K562 (cell line): Measurements from ENCODE around the gene CTBP2.

Experiments
- AFF4 ChIP-seq: sonication (generic); formaldehyde crosslinking; IDR thresholded peaks from 2 replicates; pipeline ENCODE4 v1.8.0; 2023; ENCODE audit warnings: mild to moderate bottlenecking, missing genetic modification reagents
- CBX5 ChIP-seq: IDR thresholded peaks from 2 replicates; pipeline ENCODE4 v1.6.1; 2014; ENCODE audit warnings: low read depth, borderline replicate concordance
- CEBPB ChIP-seq: fragments of 450-650 bp; IDR thresholded peaks from 2 replicates; pipeline ENCODE4 v1.6.1; 2016; ENCODE audit warnings: missing genetic modification characterization, missing compliant biosample characterization
- CGGBP1 ChIP-seq: fragments of 250-450 bp; sonication (Bioruptor Pico); IDR thresholded peaks from 2 replicates; pipeline ENCODE4 v1.9.0; 2021; ENCODE audit warnings: mild to moderate bottlenecking
- RNF2 ChIP-seq: sonication (generic); IDR thresholded peaks from 2 replicates; pipeline ENCODE4 v1.6.1; 2016
- STAT5B ChIP-seq: fragments of 250-450 bp; sonication (Bioruptor Pico); IDR thresholded peaks from 2 replicates; pipeline ENCODE4 v1.8.0; 2021; ENCODE audit warnings: mild to moderate bottlenecking, inconsistent platforms
- TAF1 ChIP-seq: IDR thresholded peaks from 2 replicates; pipeline ENCODE4 v1.6.1; 2011; ENCODE audit warnings: mild to moderate bottlenecking, low read length, moderate library complexity; ENCODE audit not compliant: insufficient read depth, control insufficient read depth, severe bottlenecking; ENCODE audit errors: extremely low read depth
- TAL1 ChIP-seq: fragments of 450-650 bp; IDR thresholded peaks from 2 replicates; pipeline ENCODE4 v1.6.1; 2016; ENCODE audit warnings: mild to moderate bottlenecking
- TF ChIP-seq, protein P1 (sequence below), 3 experiments: IDR thresholded peaks in 2 of 3; conservative IDR thresholded peaks in 1 of 3; 2 replicates each; pipeline ENCODE4 v1.5.1; 2011 to 2012; ENCODE audit warnings: low read length in 3 of 3, mild to moderate bottlenecking in 3 of 3, control low read depth in 2 of 3, improper control_type of control experiment in 1 of 3, inconsistent platforms in 1 of 3, low read depth in 1 of 3, mixed read lengths in 1 of 3, moderate library complexity in 1 of 3; ENCODE audit not compliant: insufficient read depth in 2 of 3
- TF ChIP-seq, protein P2 (sequence below): fragments of 250-450 bp; sonication (Bioruptor Pico); IDR thresholded peaks from 2 replicates; pipeline ENCODE4 v1.5.0; 2020; ENCODE audit warnings: mild to moderate bottlenecking

GRCh38 chr10:125142946-125143345 lies 17.4 kb downstream of the CTBP2 start:
- TF ChIP-seq CBX5 (no peak), TAL1 (no peak), TAF1 (no peak), CEBPB (tag) (no peak), AFF4 (CRISPR knock-in tag) (no peak), RNF2 (no peak), STAT5B (CRISPR knock-in tag) (no peak), CGGBP1 (CRISPR knock-in tag) (no peak)
- TF ChIP-seq, protein P1, sequence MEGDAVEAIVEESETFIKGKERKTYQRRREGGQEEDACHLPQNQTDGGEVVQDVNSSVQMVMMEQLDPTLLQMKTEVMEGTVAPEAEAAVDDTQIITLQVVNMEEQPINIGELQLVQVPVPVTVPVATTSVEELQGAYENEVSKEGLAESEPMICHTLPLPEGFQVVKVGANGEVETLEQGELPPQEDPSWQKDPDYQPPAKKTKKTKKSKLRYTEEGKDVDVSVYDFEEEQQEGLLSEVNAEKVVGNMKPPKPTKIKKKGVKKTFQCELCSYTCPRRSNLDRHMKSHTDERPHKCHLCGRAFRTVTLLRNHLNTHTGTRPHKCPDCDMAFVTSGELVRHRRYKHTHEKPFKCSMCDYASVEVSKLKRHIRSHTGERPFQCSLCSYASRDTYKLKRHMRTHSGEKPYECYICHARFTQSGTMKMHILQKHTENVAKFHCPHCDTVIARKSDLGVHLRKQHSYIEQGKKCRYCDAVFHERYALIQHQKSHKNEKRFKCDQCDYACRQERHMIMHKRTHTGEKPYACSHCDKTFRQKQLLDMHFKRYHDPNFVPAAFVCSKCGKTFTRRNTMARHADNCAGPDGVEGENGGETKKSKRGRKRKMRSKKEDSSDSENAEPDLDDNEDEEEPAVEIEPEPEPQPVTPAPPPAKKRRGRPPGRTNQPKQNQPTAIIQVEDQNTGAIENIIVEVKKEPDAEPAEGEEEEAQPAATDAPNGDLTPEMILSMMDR (IDR thresholded peaks at IDR 0.05 in 2 of 3, conservative IDR thresholded peaks at IDR 0.05 in 1 of 3; ENCODE audit: insufficient read depth in 2 of 3, low read depth in 1 of 3, low read length in 3 of 3) = no peak
- TF ChIP-seq, protein P2, sequence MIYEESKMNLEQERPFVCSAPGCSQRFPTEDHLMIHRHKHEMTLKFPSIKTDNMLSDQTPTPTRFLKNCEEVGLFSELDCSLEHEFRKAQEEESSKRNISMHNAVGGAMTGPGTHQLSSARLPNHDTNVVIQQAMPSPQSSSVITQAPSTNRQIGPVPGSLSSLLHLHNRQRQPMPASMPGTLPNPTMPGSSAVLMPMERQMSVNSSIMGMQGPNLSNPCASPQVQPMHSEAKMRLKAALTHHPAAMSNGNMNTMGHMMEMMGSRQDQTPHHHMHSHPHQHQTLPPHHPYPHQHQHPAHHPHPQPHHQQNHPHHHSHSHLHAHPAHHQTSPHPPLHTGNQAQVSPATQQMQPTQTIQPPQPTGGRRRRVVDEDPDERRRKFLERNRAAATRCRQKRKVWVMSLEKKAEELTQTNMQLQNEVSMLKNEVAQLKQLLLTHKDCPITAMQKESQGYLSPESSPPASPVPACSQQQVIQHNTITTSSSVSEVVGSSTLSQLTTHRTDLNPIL (CRISPR knock-in tag) = no peak
